CD4-positive, alpha-beta T cell treated with Interleukin-10 for 1 hour (primary cell): ENCODE measurements around the gene BMPR1B.

Experiments
- DNase-seq: peaks from one replicate; pipeline ENCODE4 v3.0.0-alpha.2; 2020

BMPR1B gene

GRCh38 chr4:95193391-95194224 lies 435.9 kb downstream of the BMPR1B start:
- no peak for DNase-seq

DNA sequence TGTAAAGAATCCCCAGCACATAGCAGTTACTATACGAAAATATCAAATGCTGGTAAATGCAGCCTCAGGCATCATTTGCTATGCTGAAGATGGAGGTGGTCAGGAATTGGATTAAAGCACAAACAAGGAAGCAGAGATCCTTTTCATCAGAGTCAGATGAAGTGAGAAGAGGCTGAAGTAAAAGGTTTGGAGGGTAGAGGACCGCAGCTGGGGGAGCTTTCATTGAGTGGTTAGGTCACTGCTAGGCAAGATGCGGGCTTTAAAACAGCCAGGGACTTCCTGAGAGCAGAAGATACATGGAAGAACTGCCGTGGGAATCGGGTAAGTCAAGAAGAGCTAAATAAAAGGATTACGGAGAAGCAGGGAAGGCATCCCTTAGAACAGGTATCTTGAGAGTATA lies 439.6 kb downstream of the BMPR1B start:
- DNase-seq = no peak

GRCh38 chr4:95198961-95199360 lies 441.2 kb downstream of the BMPR1B start:
- no peak for DNase-seq

DNA sequence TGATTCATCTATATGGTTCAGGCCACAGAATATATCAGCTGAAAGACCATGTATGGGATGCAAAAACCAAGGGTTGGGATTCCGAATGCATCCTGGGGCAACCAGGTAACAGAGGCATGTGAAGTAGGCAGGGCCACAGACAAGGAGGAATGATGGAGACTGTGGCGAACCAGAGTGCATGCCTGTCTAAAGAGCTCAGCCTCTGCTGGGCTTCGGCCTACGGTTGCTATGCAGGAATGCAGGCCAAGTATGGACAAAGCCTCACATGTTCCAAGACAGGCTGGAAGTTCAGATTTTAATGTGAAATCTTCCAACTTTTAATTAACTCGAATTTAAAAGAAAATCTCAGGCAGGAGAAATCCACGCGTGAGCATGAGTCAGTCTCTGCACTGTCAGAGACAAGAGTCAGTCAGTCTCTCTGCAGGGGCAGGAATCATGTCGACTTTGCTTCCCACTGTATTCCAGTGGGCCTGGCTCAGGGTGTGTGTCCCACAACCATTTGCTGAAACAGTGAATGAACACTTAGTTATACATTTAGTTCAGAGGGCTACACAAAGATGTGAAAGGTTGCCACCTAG lies 446.6 kb downstream of the BMPR1B start:
- DNase-seq = no peak

DNA sequence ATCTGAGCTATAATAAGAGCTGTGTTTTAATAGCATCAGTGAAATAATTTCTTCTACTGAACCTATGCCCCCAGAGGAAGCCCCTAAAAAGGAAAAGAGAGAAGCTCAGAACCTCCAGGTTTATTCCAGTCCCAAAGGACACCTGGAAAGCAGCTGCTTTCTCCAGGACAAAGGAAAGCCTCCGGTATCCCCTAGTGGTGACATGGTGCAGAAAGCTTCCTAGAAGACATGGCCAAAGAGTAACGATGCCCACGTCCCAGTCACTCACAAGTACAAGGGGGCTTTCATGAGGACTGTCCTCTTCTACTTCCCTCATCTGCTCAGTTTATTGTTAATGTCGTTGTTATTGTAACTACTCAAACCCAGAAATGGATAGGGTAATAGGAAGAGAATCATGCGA lies 447.1 kb downstream of the BMPR1B start:
- no peak for DNase-seq
